Lung (tissue), 12 donors: ENCODE data around the gene CDH11. TPM values are rescaled to one million over a fixed set of nuclear protein-coding genes. Genes with fewer than 3 reads are reported as not detected.

Source experiments
- ATAC-seq: fragments of 200-7000 bp; cut with Tn5 transposase; one replicate; pipeline ENCODE4 v1.9.1; 2020; ENCODE audit warnings: moderate number of reproducible peaks; ENCODE audit not compliant: insufficient read depth, low FRiP score
- DNase-seq, 3 donors: peaks; one replicate each; pipeline ENCODE4 v3.0.0-alpha.2; 2013 to 2017
- H3K27ac ChIP-seq, 2 donors: one replicate each; pipeline ENCODE4 v1.5.1; 2013; ENCODE audit warnings: mild to moderate bottlenecking in 2 of 2, moderate library complexity in 2 of 2, control low read depth in 1 of 2, inconsistent platforms in 1 of 2, low read depth in 1 of 2, low read length in 1 of 2
- H3K27me3 ChIP-seq, 3 donors: one replicate each; pipeline ENCODE4 v1.5.1; 2013; ENCODE audit warnings: low read length in 2 of 3; ENCODE audit not compliant: control insufficient read depth in 3 of 3, insufficient read depth in 3 of 3
- H3K36me3 ChIP-seq, 4 donors: one replicate each; pipeline ENCODE4 v1.5.1; 2013; ENCODE audit warnings: low read length in 4 of 4, mild to moderate bottlenecking in 1 of 4, moderate library complexity in 1 of 4; ENCODE audit not compliant: control insufficient read depth in 4 of 4, insufficient read depth in 4 of 4
- H3K4me1 ChIP-seq, 5 donors: one replicate each; pipeline ENCODE4 v1.5.1; 2013; ENCODE audit warnings: low read length in 5 of 5, mild to moderate bottlenecking in 2 of 5, moderate library complexity in 1 of 5; ENCODE audit not compliant: control insufficient read depth in 5 of 5, insufficient read depth in 5 of 5
- H3K4me3 ChIP-seq: one replicate; pipeline ENCODE4 v1.5.1; 2013; ENCODE audit warnings: mild to moderate bottlenecking, control low read depth, moderate library complexity
- H3K9ac ChIP-seq, 2 donors: one replicate each; pipeline ENCODE4 v1.5.1; 2013; ENCODE audit warnings: low read length in 2 of 2, control low read depth in 1 of 2; ENCODE audit not compliant: insufficient read depth in 1 of 2
- H3K9me3 ChIP-seq, 4 donors: one replicate each; pipeline ENCODE4 v1.5.1; 2013; ENCODE audit warnings: low read length in 3 of 4, mild to moderate bottlenecking in 1 of 4, moderate library complexity in 1 of 4; ENCODE audit not compliant: control insufficient read depth in 4 of 4, insufficient read depth in 3 of 4
- CTCF ChIP-seq: IDR thresholded peaks from 2 replicates; pipeline ENCODE4 v1.5.1; 2012; ENCODE audit warnings: mild to moderate bottlenecking; ENCODE audit errors: control extremely low read depth, extremely low read depth
- WGBS, 2 donors: extraction: QIAGEN DNeasy Blood & Tissue Kit; methylation state at CpG; one replicate each; pipeline ENCODE4 v1.1.7; 2013; 5-methylcytosine and 5-hydroxymethylcytosine counted together
- polyA plus RNA-seq, 2 donors: library from polyadenylated mRNA; stranded (reverse); fragments of 200-250 nt; gene quantifications; one replicate each; pipeline ENCODE4 v1.2.1, GENCODE V29; 2013
- total RNA-seq, 2 donors: library from RNA; depleted of rRNA in 1 of 2; stranded (reverse); fragments of >200 nt in 1 of 2; gene quantifications; one replicate each; pipeline ENCODE4 v1.2.1, GENCODE V29; 2014 to 2021
- donor health status: control.
- donor health status: control.
- donor health status: Bipolar disorder and iron deficiency.
- donor health status: healthy.
- donor health status: DM: yes; HTN: yes; CAD: no.

Gene CDH11
- total and polyA plus RNA-seq, 4 donors = 7.1 to 236 (median 94.7) TPM

- peaks cover 0 to 1% (median 0%) of the 10 kb centered on the region in 4 donors for H3K9me3 ChIP-seq
- H3K4me1 ChIP-seq = peaks cover 0 to 20% (median 3%) of the 10 kb centered on the region in 5 donors
- peak overlapping the region; percentile 21 for H3K4me3 ChIP-seq
- peaks cover 5 to 33% (median 10%) of the 10 kb centered on the region in 3 donors for H3K27me3 ChIP-seq
- H3K9ac ChIP-seq = peak overlapping the region; percentile 52 to 84
- ATAC-seq (no peak), DNase-seq (peak; percentile 60 to 66 (median 64))
- no peak for TF ChIP-seq CTCF
- WGBS, 2 donors = 5% methylated on average over 46 to 51 of the region's 51 CpGs
- H3K36me3 ChIP-seq = peaks cover 0 to 28% (median 2%) of the 10 kb centered on the region in 4 donors
- peak overlapping the region in 1 of 2 donors; percentile 77 for H3K27ac ChIP-seq
Measured at GRCh38 chr16:65123396-65124211, 1.7 kb upstream of the CDH11 start.

- peaks cover 0 to 1% (median 0%) of the 10 kb centered on the region in 4 donors for H3K9me3 ChIP-seq
- peak; percentile 89 to 90 (median 90) for DNase-seq
- H3K27me3 ChIP-seq = peaks cover 5 to 33% (median 10%) of the 10 kb centered on the region in 3 donors
- H3K4me1 ChIP-seq = peaks cover 0 to 27% (median 3%) of the 10 kb centered on the region in 5 donors
- H3K36me3 ChIP-seq = peaks cover 0 to 29% (median 3%) of the 10 kb centered on the region in 4 donors
- no peak for TF ChIP-seq CTCF
- peak; percentile 54 for ATAC-seq
- 1 to 3% methylated on average over 47 to 48 of the region's 48 CpGs for WGBS, 2 donors
- peak overlapping the region; percentile 44 to 84 for H3K9ac ChIP-seq
- H3K27ac ChIP-seq = peak overlapping the region; percentile 47 to 77
- H3K4me3 ChIP-seq = peak overlapping the region; percentile 21
Measured at GRCh38 chr16:65122724-65123395, 997 bp upstream of the CDH11 start.

GRCh38 chr16:65120831-65121721 lies 787 bp downstream of the CDH11 start:
- peaks cover 0 to 1% (median 0%) of the 10 kb centered on the region in 4 donors for H3K9me3 ChIP-seq
- H3K9ac ChIP-seq = peak overlapping the region; percentile 28 to 97
- ATAC-seq = no peak
- peak; percentile 42 to 72 (median 58) for DNase-seq
- peaks cover 0 to 31% (median 8%) of the 10 kb centered on the region in 4 donors for H3K36me3 ChIP-seq
- H3K4me1 ChIP-seq = peaks cover 0 to 42% (median 3%) of the 10 kb centered on the region in 5 donors
- peaks cover 5 to 33% (median 10%) of the 10 kb centered on the region in 3 donors for H3K27me3 ChIP-seq
- no peak for TF ChIP-seq CTCF
- peak overlapping the region; percentile 56 for H3K4me3 ChIP-seq
- peak overlapping the region; percentile 18 to 81 for H3K27ac ChIP-seq
- 0 to 2% methylated on average over 65 to 68 of the region's 68 CpGs for WGBS, 2 donors
